ENCODE measurements around the gene PUS3.

PUS3 gene

GRCh38 chr11:125846188-125846587, 56.8 kb downstream of the PUS3 start:
- Histone ChIP-seq H3K9me3 (ENCODE audit: control insufficient read depth, insufficient read depth, low read depth, low read length) (peaks cover 32% of the 10 kb centered on the region), H3K4me1 (ENCODE audit: control insufficient read depth, insufficient read depth, low read length) (no peaks in the 10 kb centered on the region), H3K36me3 (ENCODE audit: control insufficient read depth, insufficient read depth, low read length) (no peaks in the 10 kb centered on the region), H3K4me3 (ENCODE audit: low read depth, low read length) (no peak overlapping the region), H3K9ac (ENCODE audit: low read length) (no peak overlapping the region), H3K27me3 (ENCODE audit: control insufficient read depth, insufficient read depth, low read length) (no peaks in the 10 kb centered on the region), H3K27ac (ENCODE audit: low read depth, low read length) (no peak overlapping the region)
